ENCODE data around the gene FRMD6.

The FRMD6 gene

DNA sequence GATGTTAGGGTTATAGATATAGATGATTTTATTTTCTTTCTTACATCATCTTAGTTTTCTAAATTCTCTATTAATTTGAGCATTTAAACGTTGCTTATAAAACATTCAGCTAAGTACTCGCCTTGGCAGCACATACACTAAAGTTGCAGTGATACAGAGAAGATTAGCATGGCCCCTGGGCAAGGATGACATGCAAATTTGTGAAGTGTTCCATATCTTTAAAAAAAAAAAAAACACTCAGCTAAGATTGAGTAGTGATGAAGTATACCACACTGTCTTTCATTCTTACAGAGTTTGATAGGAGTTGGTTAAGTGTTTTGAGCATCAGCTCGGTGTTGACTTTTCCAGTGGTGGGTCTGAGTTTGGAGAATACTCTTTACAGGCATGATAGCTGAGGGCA, 72.3 kb downstream of the FRMD6 start:
- Histone ChIP-seq H3K4me1 (ENCODE audit: low read depth, poor library complexity, severe bottlenecking) (no peaks in the 10 kb centered on the region), H3K27ac (no peak overlapping the region), H3K9ac (no peak overlapping the region), H3K4me3 (IDR thresholded peaks at IDR 0.05; ENCODE audit: insufficient read depth, low read depth, low read length) (no peak overlapping the region), H3K4me2 (no peak overlapping the region), H3K79me2 (ENCODE audit: insufficient read depth, low read depth) (no peaks in the 10 kb centered on the region), H3K27me3 (ENCODE audit: insufficient read depth, low read depth) (no peaks in the 10 kb centered on the region), H2AFZ (ENCODE audit: low read depth) (no peak overlapping the region), H4K20me1 (ENCODE audit: insufficient read depth) (no peaks in the 10 kb centered on the region), H3K36me3 (ENCODE audit: insufficient read depth) (no peaks in the 10 kb centered on the region)
- TF ChIP-seq, protein P1, sequence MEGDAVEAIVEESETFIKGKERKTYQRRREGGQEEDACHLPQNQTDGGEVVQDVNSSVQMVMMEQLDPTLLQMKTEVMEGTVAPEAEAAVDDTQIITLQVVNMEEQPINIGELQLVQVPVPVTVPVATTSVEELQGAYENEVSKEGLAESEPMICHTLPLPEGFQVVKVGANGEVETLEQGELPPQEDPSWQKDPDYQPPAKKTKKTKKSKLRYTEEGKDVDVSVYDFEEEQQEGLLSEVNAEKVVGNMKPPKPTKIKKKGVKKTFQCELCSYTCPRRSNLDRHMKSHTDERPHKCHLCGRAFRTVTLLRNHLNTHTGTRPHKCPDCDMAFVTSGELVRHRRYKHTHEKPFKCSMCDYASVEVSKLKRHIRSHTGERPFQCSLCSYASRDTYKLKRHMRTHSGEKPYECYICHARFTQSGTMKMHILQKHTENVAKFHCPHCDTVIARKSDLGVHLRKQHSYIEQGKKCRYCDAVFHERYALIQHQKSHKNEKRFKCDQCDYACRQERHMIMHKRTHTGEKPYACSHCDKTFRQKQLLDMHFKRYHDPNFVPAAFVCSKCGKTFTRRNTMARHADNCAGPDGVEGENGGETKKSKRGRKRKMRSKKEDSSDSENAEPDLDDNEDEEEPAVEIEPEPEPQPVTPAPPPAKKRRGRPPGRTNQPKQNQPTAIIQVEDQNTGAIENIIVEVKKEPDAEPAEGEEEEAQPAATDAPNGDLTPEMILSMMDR (conservative IDR thresholded peaks at IDR 0.05; ENCODE audit: low read depth, low read length): no peak

- H2AFZ ChIP-seq (ENCODE audit: low read depth): no peak overlapping the region
- H3K27me3 ChIP-seq (ENCODE audit: insufficient read depth, low read depth): no peaks in the 10 kb centered on the region
- H3K36me3 ChIP-seq (ENCODE audit: insufficient read depth): no peaks in the 10 kb centered on the region
- H3K79me2 ChIP-seq (ENCODE audit: insufficient read depth, low read depth): no peaks in the 10 kb centered on the region
- H3K4me3 ChIP-seq (IDR thresholded peaks at IDR 0.05; ENCODE audit: insufficient read depth, low read depth, low read length): no peak overlapping the region
- H3K4me1 ChIP-seq (ENCODE audit: low read depth, poor library complexity, severe bottlenecking): no peaks in the 10 kb centered on the region
- TF ChIP-seq, protein P1 (conservative IDR thresholded peaks at IDR 0.05; ENCODE audit: low read depth, low read length): no peak
- no peak overlapping the region for H3K27ac ChIP-seq
- H3K4me2 ChIP-seq: no peak overlapping the region
- no peaks in the 10 kb centered on the region for H4K20me1 ChIP-seq (ENCODE audit: insufficient read depth)
- H3K9ac ChIP-seq: no peak overlapping the region
Observed at GRCh38 chr14:51724650-51725049, 72.9 kb downstream of the FRMD6 start.

GRCh38 chr14:51725061-51725460, 73.4 kb downstream of the FRMD6 start:
- Histone ChIP-seq H3K36me3 (ENCODE audit: insufficient read depth) (no peaks in the 10 kb centered on the region), H4K20me1 (ENCODE audit: insufficient read depth) (no peaks in the 10 kb centered on the region), H3K27ac (no peak overlapping the region), H3K79me2 (ENCODE audit: insufficient read depth, low read depth) (no peaks in the 10 kb centered on the region), H3K4me2 (no peak overlapping the region), H2AFZ (ENCODE audit: low read depth) (no peak overlapping the region), H3K27me3 (ENCODE audit: insufficient read depth, low read depth) (no peaks in the 10 kb centered on the region), H3K4me1 (ENCODE audit: low read depth, poor library complexity, severe bottlenecking) (no peaks in the 10 kb centered on the region), H3K4me3 (IDR thresholded peaks at IDR 0.05; ENCODE audit: insufficient read depth, low read depth, low read length) (no peak overlapping the region), H3K9ac (no peak overlapping the region)
- TF ChIP-seq, protein P1 (conservative IDR thresholded peaks at IDR 0.05; ENCODE audit: low read depth, low read length): no peak

DNA sequence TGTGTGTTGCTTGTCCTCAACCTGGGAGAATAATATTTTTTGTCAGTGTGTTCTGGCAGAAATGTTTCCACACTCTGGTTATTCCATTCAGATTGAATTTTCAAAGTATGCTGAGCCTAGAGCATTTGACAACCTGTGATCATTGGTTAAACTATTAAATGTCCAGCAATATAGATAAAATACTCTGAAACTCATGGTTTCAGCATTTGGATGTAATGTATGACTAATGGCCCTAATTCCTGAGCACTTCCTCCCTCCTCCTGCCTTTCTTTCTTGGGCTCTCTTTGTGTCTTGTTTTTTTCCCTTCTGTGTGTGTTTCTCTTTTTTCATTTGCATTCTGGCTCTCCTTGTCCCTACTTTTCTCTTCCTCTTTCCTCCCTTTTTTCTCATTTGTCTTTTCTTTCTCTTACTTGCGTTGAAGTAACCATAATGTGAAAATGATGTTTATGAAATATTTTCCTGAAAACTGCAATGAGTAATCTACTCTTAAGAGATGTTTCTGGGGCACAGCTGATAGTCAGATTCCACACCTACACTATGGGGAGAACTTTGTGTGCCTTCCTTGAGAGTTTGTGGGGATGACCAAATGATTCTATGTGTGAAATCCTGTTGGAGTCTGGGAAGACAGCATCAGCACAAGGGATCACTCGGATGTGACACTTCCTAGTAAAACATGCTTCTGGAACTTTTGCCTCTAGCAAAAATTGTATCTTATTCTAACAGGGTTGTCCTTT, 74.6 kb downstream of the FRMD6 start:
- H3K4me1 ChIP-seq (ENCODE audit: low read depth, poor library complexity, severe bottlenecking): no peaks in the 10 kb centered on the region
- H3K27ac ChIP-seq: no peak overlapping the region
- H3K27me3 ChIP-seq (ENCODE audit: insufficient read depth, low read depth): no peaks in the 10 kb centered on the region
- H2AFZ ChIP-seq (ENCODE audit: low read depth): no peak overlapping the region
- H3K4me2 ChIP-seq: no peak overlapping the region
- H3K4me3 ChIP-seq (IDR thresholded peaks at IDR 0.05; ENCODE audit: insufficient read depth, low read depth, low read length): no peak overlapping the region
- H4K20me1 ChIP-seq (ENCODE audit: insufficient read depth): no peaks in the 10 kb centered on the region
- TF ChIP-seq, protein P1 (conservative IDR thresholded peaks at IDR 0.05; ENCODE audit: low read depth, low read length): no peak
- H3K79me2 ChIP-seq (ENCODE audit: insufficient read depth, low read depth): no peaks in the 10 kb centered on the region
- H3K9ac ChIP-seq: no peak overlapping the region
- H3K36me3 ChIP-seq (ENCODE audit: insufficient read depth): no peaks in the 10 kb centered on the region

All from KMS-11 (cell line).